ENCODE measurements around the gene TNFAIP8.
A peak's percentile ranks its signal among the peaks of the same experiment; 100 is the strongest.

Gene TNFAIP8

DNA sequence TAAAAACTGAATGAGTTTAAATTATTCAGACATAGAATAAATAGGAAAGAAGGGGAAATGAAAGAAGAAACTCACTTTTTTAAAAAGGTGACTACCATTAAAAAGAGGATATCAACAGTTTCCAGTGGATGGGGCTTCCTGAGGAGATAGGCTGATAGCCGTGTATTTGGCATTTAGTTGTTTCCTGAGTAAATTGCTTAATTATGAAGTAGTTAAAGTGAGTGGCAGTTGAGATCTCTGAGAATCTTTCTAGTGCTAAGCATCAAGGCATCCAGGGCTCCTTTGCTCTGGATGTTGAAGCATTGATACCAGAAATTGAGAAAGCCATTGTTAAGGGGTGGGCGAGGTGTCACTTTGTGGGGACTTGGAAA is 2.7 kb downstream of the TNFAIP8 start:
- TF ChIP-seq, protein P1, sequence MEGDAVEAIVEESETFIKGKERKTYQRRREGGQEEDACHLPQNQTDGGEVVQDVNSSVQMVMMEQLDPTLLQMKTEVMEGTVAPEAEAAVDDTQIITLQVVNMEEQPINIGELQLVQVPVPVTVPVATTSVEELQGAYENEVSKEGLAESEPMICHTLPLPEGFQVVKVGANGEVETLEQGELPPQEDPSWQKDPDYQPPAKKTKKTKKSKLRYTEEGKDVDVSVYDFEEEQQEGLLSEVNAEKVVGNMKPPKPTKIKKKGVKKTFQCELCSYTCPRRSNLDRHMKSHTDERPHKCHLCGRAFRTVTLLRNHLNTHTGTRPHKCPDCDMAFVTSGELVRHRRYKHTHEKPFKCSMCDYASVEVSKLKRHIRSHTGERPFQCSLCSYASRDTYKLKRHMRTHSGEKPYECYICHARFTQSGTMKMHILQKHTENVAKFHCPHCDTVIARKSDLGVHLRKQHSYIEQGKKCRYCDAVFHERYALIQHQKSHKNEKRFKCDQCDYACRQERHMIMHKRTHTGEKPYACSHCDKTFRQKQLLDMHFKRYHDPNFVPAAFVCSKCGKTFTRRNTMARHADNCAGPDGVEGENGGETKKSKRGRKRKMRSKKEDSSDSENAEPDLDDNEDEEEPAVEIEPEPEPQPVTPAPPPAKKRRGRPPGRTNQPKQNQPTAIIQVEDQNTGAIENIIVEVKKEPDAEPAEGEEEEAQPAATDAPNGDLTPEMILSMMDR (IDR thresholded peaks at IDR 0.05; ENCODE audit: low read length, missing control alignments) = no peak
- H3K4me3 ChIP-seq (replicated peaks; ENCODE audit: low read depth, low read length) = no peak overlapping the region
- DNase-seq (ENCODE audit: low read depth) = no peak

GRCh38 chr5:119358901-119359603 is 3.2 kb downstream of the TNFAIP8 start:
- TF ChIP-seq, protein P1 (IDR thresholded peaks at IDR 0.05; ENCODE audit: low read length, missing control alignments) = no peak
- no peak for DNase-seq (ENCODE audit: low read depth)
- H3K4me3 ChIP-seq (replicated peaks; ENCODE audit: low read depth, low read length) = no peak overlapping the region

- H3K4me3 ChIP-seq (replicated peaks; ENCODE audit: low read depth, low read length) = no peak overlapping the region
- TF ChIP-seq, protein P1 (IDR thresholded peaks at IDR 0.05; ENCODE audit: low read length, missing control alignments) = no peak
- no peak for DNase-seq (ENCODE audit: low read depth)
These were observed 4.1 kb downstream of the TNFAIP8 start for GRCh38 chr5:119359737-119360413.

- peak; percentile 58 for DNase-seq (ENCODE audit: low read depth)
- TF ChIP-seq, protein P1 (IDR thresholded peaks at IDR 0.05; ENCODE audit: low read length, missing control alignments) = no peak
- no peak overlapping the region for H3K4me3 ChIP-seq (replicated peaks; ENCODE audit: low read depth, low read length)
These were observed 5.2 kb downstream of the TNFAIP8 start for GRCh38 chr5:119360905-119361593.

GRCh38 chr5:119361594-119362125 is 5.8 kb downstream of the TNFAIP8 start:
- DNase-seq (ENCODE audit: low read depth) = no peak
- TF ChIP-seq, protein P1 (IDR thresholded peaks at IDR 0.05; ENCODE audit: low read length, missing control alignments) = no peak
- no peak overlapping the region for H3K4me3 ChIP-seq (replicated peaks; ENCODE audit: low read depth, low read length)

DNA sequence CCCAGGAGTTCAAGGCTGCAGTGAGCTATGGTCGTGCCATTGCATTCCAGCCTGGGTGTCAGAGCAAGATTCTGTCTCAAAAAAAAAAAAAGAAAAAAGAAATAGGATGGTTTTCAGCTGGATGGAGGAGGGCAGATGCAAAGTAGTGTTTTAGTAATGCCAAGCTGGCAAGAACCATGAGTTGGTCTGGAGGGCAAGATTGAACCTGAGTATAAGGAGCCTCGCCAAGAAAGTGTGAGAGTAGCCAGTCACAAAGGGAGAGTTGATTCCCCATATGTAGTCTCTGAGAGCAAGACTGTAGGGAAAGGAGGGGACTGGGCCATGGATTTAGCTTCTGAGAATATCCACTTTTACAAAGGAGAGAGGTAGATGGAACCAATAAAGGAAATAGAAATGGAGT is 6.9 kb downstream of the TNFAIP8 start:
- no peak for DNase-seq (ENCODE audit: low read depth)
- TF ChIP-seq, protein P1 (IDR thresholded peaks at IDR 0.05; ENCODE audit: low read length, missing control alignments) = no peak
- H3K4me3 ChIP-seq (replicated peaks; ENCODE audit: low read depth, low read length) = no peak overlapping the region
